HG02840 (cell line): Measurements from ENCODE around the gene CBL.
A peak's percentile ranks its signal among the peaks of the same experiment; 100 is the strongest.

Experiments used
- ATAC-seq: cut with Tn5 transposase; IDR thresholded peaks from one replicate; pipeline ENCODE4 v1.9.1; 2021; ENCODE audit warnings: mild to moderate bottlenecking, moderate library complexity, moderate number of reproducible peaks; ENCODE audit not compliant: unreplicated experiment, low FRiP score

The CBL gene

DNA sequence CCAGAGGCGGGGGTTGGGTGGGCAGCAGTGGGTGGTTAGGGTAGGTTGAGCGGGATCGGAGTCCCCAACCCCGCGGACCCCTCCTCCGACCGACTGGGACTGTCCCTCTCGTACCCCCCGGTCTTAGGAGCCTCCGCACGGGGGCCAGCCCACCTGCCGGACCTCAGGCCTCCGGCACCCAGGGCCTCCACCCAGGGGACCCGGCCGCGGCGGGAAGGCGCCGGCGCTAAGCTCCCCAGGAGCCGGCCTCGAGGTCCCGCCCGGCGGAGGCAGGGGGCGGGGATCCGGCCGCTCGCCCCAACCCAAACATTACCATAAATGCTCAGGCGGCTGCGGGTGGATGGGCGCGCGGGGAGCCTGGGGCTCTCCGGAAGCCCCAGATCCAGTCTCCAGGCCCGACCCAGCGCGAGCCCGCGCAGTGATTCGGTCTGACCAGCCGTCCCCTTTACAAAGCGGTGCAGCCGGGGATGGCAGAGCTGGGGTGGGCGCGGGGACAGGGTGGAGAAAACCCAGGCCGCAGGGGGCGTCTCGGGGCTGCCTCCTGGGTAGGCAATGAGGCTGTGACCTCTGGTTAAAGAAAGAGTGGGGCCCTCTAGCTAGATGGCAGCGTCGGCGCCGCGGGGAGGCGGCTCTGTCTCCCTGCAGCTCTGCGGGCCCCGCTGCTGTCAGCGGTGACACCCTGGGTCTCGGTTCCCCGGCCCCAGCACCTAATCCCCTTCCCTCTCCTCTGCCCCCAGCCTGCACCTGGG is 114.8 kb downstream of the CBL start:
- no peak for ATAC-seq

DNA sequence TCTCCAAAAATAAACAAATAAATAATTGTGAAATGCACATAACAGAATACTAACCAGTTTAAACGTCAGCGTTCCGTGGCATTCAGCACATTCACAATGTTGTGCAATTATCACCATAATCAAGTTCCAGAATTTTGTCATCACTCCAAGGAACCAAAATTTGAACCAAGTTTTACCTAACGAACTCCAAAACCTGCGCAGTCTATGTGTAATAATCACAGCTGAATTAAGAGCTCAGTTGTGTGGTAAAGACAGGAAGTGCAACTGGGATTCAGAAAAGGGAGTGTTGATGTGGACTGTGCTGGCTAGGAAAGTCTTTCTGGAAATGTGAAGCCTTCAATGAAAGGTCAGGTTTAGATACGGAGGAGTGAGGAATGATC is 116.2 kb downstream of the CBL start:
- no peak for ATAC-seq

GRCh38 chr11:119322921-119323531 is 116.9 kb downstream of the CBL start:
- no peak for ATAC-seq

DNA sequence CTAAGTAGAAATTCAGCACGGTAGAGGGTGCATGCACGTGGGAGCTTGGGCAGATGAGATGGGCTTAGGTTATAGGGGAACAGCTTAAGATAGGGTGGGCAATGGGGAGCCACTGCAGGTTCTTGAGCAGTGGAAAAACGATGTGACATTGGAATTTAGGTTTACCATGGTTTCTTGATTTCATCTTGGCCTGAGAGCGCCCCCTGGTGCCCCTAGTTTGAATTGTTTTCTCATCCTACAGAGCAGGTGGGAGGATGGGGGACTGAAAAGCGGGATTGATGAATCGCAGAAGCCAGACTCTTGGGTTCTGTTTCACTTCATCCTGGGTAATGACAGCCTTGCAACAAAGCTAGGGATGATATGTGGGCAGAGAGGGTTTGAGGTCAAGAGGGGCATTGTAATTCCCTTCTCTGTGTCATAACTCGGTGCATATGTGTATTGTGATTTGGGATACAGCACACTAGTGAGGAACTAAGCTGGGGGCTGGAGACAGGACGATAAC is 117.4 kb downstream of the CBL start:
- ATAC-seq, result no peak

DNA sequence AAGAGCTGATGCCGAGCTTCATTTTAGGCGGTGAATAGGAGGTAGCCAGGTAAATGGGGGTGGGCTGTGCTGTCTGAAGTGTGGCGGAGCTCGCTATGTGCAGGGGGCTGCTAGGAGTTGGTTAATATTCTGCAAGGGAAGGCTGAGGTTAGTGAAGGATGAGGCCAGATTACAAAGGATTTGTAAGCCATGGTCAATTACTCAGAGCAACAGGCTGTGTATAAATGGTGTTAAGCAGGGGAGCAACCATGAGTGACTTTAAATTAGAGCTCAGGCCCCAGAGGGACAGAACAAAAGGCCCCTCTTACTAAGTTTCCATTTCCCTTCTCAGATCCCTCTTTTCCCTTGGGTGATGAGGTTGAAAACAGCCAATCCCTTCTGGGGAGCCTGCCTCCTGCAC is 118.0 kb downstream of the CBL start:
- no peak for ATAC-seq

DNA sequence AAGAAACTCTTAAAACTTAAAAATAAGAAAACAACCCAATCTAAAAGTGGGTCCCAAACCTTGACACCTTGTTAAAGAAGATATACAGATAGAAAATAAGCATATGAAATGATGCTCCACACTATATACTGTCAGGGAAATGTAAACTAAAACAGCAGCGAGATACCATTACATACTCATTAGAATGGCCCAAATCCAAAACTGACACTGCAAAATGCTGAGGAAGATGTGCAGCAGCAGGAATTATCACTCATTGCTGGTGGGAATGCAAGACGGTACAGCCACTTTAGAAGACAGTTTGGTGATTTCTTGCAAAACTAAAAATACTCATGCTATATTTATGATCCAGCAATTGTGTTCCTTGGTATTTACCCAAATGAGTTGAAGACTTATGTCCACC is 123.2 kb downstream of the CBL start:
- no peak for ATAC-seq

DNA sequence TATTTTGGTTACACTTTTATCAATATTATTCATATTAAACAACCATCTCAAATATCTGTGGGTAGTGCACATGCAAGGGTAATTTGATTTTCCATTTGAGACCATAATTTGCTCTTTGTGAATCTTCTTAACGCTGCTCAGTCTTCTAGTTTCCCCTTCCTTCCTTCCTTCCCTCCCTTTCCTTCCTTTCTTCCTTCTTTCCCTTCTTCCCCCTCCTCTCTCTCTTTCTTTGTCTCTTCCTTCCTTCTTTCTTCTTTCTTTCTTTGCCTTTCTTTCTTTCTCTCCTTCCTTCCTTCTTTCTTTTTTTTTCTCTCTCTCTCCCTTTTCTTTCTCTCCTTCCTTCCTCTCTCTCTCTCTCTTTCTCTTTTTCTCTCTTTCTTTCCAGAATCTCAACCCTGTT is 124.1 kb downstream of the CBL start:
- ATAC-seq, result no peak

DNA sequence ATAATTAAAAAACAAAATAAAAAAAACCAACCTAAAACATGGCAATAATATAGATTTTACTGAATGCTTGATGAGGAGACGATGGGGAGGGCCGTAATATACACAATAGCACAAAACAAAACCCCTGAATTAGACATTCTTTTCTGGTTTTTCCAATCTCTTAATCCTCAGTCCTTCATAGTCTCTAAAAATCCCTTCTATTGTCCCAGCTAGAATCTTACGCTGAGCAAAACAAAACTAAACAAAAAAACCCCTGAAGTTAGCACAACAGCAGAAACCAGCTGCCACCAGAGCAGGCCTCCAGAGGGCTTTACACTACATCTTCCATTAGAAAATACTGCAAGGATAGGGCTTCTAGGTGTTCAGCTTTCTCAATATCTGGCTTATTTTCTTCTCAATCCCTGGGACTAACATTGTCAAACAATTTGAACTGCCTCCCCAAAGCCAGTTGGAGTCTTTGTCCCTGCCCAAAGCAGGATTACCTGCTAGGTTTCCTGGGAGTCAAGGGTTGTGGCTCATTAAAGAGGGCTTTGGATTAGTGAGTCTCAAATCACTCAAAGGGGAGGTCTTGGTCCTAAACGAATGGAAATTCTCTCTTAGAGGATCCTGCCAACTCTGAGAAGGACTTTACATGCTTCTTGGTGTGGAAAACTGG is 126.1 kb downstream of the CBL start:
- ATAC-seq, result no peak

DNA sequence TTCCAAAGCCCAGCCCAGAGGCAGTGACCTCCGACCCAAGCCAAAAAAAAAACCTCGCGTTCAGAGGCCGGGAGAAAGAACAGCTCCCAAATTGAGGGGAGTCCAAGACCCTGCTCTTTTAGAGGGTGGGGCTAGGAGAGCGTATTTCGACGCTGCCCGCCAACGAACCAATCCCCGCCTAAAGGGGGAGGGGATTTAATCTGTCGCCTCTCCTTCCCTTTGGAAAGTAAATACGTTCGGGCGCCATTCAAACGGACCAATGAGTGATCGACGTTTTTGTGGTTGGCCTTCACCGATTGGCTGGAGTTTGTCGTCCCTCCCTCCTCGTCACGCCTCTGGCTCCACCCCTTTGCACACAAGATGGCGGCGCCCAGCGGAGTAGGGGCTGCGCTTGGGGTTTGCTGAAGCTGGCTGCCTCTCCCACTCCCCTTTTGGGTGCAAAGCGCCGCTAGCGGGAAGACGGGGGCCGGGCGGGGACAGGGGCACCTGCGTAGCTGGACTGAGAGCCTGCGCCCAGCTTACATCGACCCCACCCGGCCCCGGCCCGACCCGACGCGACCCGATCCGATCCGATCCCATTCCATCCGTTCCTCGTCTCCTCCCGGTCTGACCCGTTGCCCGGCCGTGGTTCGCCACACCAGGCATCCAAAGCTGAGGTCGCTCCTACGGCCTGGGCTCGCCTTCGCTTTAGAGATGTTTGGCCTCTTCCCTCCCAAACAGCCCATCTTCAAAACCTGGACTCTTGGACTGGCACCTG is 128.2 kb downstream of the CBL start, which contains the start of gene RNF26:
RNF26 (plus strand) TSS at position 354 of the 757 bp plus-strand sequence. CDS start 596 bp downstream, outside the sequence.
- peak; percentile 86 for ATAC-seq

GRCh38 chr11:119335091-119335654 is 129.0 kb downstream of the CBL start:
- ATAC-seq, result no peak

DNA sequence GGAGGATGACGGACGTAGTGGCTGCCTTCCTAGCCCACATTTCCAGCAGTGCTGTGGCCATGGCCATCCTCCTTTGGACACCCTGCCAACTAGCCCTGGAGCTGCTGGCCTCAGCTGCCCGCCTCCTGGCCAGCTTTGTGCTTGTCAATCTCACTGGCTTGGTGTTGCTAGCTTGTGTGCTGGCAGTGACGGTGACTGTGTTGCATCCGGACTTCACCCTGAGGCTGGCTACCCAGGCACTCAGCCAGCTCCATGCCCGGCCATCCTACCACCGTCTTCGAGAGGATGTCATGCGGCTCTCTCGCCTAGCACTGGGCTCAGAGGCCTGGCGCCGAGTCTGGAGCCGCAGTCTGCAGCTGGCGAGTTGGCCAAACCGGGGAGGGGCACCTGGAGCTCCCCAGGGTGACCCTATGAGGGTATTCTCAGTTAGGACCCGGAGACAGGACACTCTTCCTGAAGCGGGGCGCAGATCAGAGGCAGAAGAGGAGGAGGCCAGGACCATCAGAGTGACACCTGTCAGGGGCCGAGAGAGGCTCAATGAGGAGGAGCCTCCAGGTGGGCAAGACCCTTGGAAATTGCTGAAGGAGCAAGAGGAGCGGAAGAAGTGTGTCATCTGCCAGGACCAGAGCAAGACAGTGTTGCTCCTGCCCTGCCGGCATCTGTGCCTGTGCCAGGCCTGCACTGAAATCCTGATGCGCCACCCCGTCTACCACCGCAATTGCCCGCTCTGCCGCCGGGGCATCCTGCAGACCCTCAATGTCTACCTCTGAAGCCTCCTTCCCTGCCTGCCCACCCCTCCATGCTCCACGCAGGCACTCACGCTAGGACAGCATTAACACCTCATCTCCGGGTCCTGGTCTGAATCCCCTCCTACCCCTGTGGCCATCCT is 129.8 kb downstream of the CBL start:
- ATAC-seq, result no peak

DNA sequence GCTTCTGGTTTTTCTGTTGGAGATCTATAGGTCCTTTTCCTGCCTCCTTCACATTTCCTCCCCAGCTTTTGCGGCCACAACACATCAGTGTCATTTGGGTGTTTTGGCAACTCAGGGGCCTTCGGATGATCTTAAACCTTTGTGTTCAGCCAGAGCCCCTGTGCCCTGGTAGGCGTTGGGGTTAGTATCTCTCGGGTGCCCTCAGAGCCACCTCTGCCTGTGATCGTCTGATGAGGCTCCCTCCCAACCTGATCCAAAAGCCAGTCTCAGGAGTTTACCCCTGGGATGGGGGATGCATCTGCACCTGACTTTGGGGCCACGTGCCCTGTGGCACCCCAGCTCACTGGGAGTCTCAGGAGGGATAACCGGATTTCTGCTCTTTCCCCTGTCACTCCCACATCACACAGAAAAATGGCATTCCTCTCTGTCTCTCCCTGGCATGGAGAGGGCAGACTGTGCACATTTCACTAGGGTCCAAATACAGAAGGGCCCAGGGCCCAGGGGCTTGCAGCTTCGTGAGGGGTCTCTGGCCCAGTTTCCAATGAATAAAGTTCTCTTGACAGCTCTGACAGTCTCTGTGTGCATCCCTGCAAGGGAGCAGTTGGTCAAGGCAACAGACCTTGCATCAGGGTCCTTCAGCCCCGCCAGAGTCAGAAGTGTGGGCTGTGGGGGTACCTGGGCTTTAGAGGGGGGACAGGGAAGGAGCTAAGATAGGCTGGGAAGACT is 130.8 kb downstream of the CBL start:
- ATAC-seq, result no peak

GRCh38 chr11:119337581-119338317 is 131.6 kb downstream of the CBL start:
- no peak for ATAC-seq

DNA sequence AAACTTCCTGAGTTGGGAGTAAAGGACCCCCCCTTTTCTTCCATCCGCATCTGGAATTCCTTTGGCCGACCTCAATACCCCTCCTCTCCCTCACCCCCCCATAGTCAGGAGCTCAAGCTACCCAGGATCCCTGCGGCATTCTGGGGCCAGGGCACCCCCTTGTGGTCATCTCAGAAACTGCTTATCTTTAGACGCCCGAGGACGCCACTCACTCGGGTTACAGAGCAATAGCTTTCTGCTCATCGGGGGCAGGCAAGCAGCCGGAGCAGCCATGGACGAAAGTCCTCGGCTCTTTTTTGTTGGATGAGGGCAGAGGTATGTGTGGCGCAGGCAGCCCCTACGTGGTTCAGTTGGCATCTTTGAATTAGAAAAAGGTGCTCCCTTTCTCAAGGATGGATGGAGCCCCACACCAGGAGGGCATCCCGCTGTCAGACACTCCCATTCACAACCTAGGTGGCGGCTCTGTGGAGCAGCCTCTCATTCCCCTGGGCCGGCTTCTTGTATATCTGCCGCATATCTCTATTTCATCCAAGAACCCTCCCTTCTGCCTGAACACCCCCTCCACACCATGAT is 132.3 kb downstream of the CBL start:
- ATAC-seq, result no peak

DNA sequence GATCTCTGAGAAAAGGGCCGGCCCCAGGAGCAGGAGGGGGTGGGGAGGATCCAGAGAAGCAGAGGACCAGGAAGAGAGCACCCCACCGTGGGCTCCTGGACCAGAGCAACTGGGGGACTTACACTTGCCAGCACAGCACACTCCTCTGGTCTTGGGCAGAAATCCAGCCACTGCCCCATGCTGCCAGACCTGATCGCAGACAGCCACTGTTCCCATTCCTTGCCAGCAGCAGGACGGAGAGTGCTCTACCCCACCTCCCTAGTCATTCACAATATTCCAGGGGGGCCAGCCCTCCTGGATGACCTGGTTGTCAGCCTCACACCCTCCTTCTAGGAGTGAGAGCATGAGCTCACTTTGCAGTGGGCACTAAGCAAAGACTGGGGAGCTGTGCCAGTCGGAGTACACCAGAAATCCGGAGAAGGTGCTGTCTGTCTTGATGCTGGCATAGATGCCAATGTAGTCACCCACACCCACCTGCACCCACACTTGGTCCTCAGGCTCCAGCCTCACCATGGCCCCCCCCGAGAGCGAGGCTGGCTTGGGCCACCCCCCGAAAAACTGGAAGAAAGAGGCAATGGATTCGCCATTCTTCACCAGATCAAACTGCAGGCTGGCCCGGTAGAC is 132.9 kb downstream of the CBL start:
- ATAC-seq, result no peak

GRCh38 chr11:119339589-119340334 is 133.6 kb downstream of the CBL start:
- ATAC-seq, result no peak
